SK-N-SH (cell line): Measurements from ENCODE around the gene SECISBP2L. TPM values are rescaled to one million over a fixed set of nuclear protein-coding genes. Genes with fewer than 3 reads are reported as not detected.

ENCODE experiments used
- CTCF ChIA-PET: fragments of 300-600, 350-600 bp; formaldehyde crosslinking; extraction: SDS; loops from one replicate; lab custom pipeline; 2021; lab: Yijun Ruan, JAX
- POLR2A ChIA-PET: fragments of 350-600 bp; sonication (Branson Sonifier 250); formaldehyde crosslinking; extraction: SDS; loops from one replicate; lab custom pipeline; 2020; ENCODE audit warnings: antibody characterized with exemption, inconsistent platforms; lab: Yijun Ruan, JAX
- DNase-seq: peaks from one replicate; pipeline ENCODE4 v3.0.0; 2012
- H2AFZ ChIP-seq: fragments of 200-600 bp; sonication (generic); 2 replicates; pipeline ENCODE4 v1.8.1; 2016; ENCODE audit warnings: antibody characterized with exemption, mild to moderate bottlenecking, low read depth
- H3F3A ChIP-seq: fragments of 200-600 bp; sonication (generic); replicated peaks from 2 replicates; pipeline ENCODE3; 2016; ENCODE audit warnings: antibody characterized with exemption, mild to moderate bottlenecking; ENCODE audit not compliant: insufficient read depth
- H3K27ac ChIP-seq, 2 experiments: fragments of 200-500 bp in 1 of 2; fragments of 200-600 bp in 1 of 2; sonication (Bioruptor generic) in 1 of 2; sonication (generic), shearing (Covaris generic) in 1 of 2; 2 replicates each; pipeline versions ENCODE4 v1.5.1 to v1.6.1; 2014 to 2016; ENCODE audit warnings: low read depth in 2 of 2, inconsistent platforms in 1 of 2, low read length in 1 of 2, mild to moderate bottlenecking in 1 of 2, mixed read lengths in 1 of 2
- H3K27me3 ChIP-seq: fragments of 200-600 bp; sonication (generic), shearing (Covaris generic); 2 replicates; pipeline ENCODE4 v1.6.1; 2016; ENCODE audit warnings: mixed run types; ENCODE audit not compliant: insufficient read depth
- H3K36me3 ChIP-seq, 2 experiments: fragments of 200-500 bp in 1 of 2; fragments of 200-600 bp in 1 of 2; sonication (Bioruptor generic) in 1 of 2; sonication (generic) in 1 of 2; replicated peaks in 1 of 2; 2 replicates each; pipeline versions ENCODE3 to v1.5.1; 2014 to 2016; ENCODE audit warnings: low read length in 1 of 2, mild to moderate bottlenecking in 1 of 2; ENCODE audit not compliant: insufficient read depth in 2 of 2, control insufficient read depth in 1 of 2
- H3K4me1 ChIP-seq, 2 experiments: fragments of 200-500 bp in 1 of 2; fragments of 200-600 bp in 1 of 2; sonication (Bioruptor generic) in 1 of 2; sonication (generic), shearing (Covaris generic) in 1 of 2; 2 replicates each; pipeline versions ENCODE4 v1.5.1 to v1.6.1; 2014 to 2016; ENCODE audit warnings: low read depth in 1 of 2, low read length in 1 of 2, mixed run types in 1 of 2; ENCODE audit not compliant: insufficient read depth in 2 of 2, control insufficient read depth in 1 of 2
- H3K4me2 ChIP-seq: fragments of 200-600 bp; sonication (generic), shearing (Covaris generic); 2 replicates; pipeline ENCODE4 v1.6.1; 2017; ENCODE audit warnings: mixed run types
- H3K4me3 ChIP-seq, 2 experiments: fragments of 200-500 bp in 1 of 2; fragments of 200-600 bp in 1 of 2; sonication (Bioruptor generic) in 1 of 2; sonication (generic), shearing (Covaris generic) in 1 of 2; 2 replicates each; pipeline versions ENCODE4 v1.5.1 to v1.8.1; 2014 to 2016; ENCODE audit warnings: low read depth in 2 of 2, inconsistent platforms in 1 of 2, low read length in 1 of 2, mild to moderate bottlenecking in 1 of 2, mixed read lengths in 1 of 2, moderate library complexity in 1 of 2
- H3K79me2 ChIP-seq: fragments of 200-600 bp; sonication (generic); 2 replicates; pipeline ENCODE4 v1.8.1; 2017; ENCODE audit warnings: mild to moderate bottlenecking; ENCODE audit not compliant: insufficient read depth
- H3K9ac ChIP-seq: fragments of 200-600 bp; sonication (generic); 2 replicates; pipeline ENCODE4 v1.6.1; 2017; ENCODE audit warnings: mixed run types
- H3K9me2 ChIP-seq: fragments of 200-600 bp; sonication (generic); 2 replicates; pipeline ENCODE4 v1.6.1; 2017; ENCODE audit warnings: mixed run types
- H3K9me3 ChIP-seq: fragments of 200-600 bp; sonication (generic); 2 replicates; pipeline ENCODE4 v1.6.1; 2017; ENCODE audit warnings: mixed run types, mild to moderate bottlenecking, moderate library complexity
- H4K20me1 ChIP-seq: fragments of 200-600 bp; sonication (generic); 2 replicates; pipeline ENCODE4 v1.6.1; 2017; ENCODE audit warnings: mild to moderate bottlenecking, mixed run types; ENCODE audit not compliant: insufficient read depth
- CHD2 ChIP-seq: fragments of 150-350 bp; IDR thresholded peaks from 2 replicates; pipeline ENCODE4 v1.6.1; 2018; ENCODE audit warnings: low read length; ENCODE audit not compliant: partially characterized antibody
- ELF1 ChIP-seq: IDR thresholded peaks from 2 replicates; pipeline ENCODE4 v1.4.0; 2012
- EP300 ChIP-seq, 2 experiments: IDR thresholded peaks; 2 replicates each; pipeline versions ENCODE4 v1.4.0 to v1.6.1; 2012; ENCODE audit warnings: borderline replicate concordance in 1 of 2, low read depth in 1 of 2, low read length in 1 of 2
- EZH2phosphoT487 ChIP-seq: fragments of 200-600 bp; sonication (generic); IDR thresholded peaks from 2 replicates; pipeline ENCODE4 v1.6.1; 2017; ENCODE audit warnings: low read depth, mixed run types, mild to moderate bottlenecking, antibody characterized with exemption, moderate library complexity, borderline replicate concordance
- FOSL2 ChIP-seq: IDR thresholded peaks from 2 replicates; pipeline ENCODE4 v1.4.0; 2012; ENCODE audit warnings: low read depth, mild to moderate bottlenecking, moderate library complexity, borderline replicate concordance
- FOXM1 ChIP-seq: IDR thresholded peaks from 2 replicates; pipeline ENCODE4 v1.4.0; 2012; ENCODE audit warnings: low read depth, mild to moderate bottlenecking
- GABPA ChIP-seq: IDR thresholded peaks from 2 replicates; pipeline ENCODE4 v1.4.0; 2012; ENCODE audit warnings: low read depth, mild to moderate bottlenecking
- GATA2 ChIP-seq: sonication (generic); formaldehyde crosslinking; IDR thresholded peaks from 2 replicates; pipeline ENCODE4 v1.5.0; 2020; ENCODE audit warnings: mild to moderate bottlenecking, missing genetic modification reagents
- IRF3 ChIP-seq: fragments of 150-350 bp; IDR thresholded peaks from 2 replicates; pipeline ENCODE4 v1.6.1; 2016; ENCODE audit warnings: mild to moderate bottlenecking, low read depth, low read length
- MEF2A ChIP-seq: IDR thresholded peaks from 2 replicates; pipeline ENCODE4 v1.4.0; 2012; ENCODE audit warnings: low read depth, borderline replicate concordance
- MXI1 ChIP-seq: IDR thresholded peaks from 2 replicates; pipeline ENCODE4 v1.6.1; 2012; ENCODE audit warnings: mild to moderate bottlenecking, low read depth, low read length, improper control_type of control experiment
- NRF1 ChIP-seq: IDR thresholded peaks from 2 replicates; pipeline ENCODE4 v1.6.1; 2012; ENCODE audit warnings: low read depth, mild to moderate bottlenecking, low read length
- PBX3 ChIP-seq: IDR thresholded peaks from 2 replicates; pipeline ENCODE4; 2012
- RAD21 ChIP-seq: IDR thresholded peaks from 2 replicates; pipeline ENCODE4 v1.6.1; 2012; ENCODE audit warnings: mild to moderate bottlenecking, low read length
- RCOR1 ChIP-seq: fragments of 150-350 bp; IDR thresholded peaks from 2 replicates; pipeline ENCODE4 v1.6.1; 2017; ENCODE audit warnings: antibody characterized with exemption, low read length
- REST ChIP-seq: IDR thresholded peaks from 2 replicates; pipeline ENCODE4 v1.6.1; 2012; ENCODE audit warnings: mild to moderate bottlenecking, low read depth, low read length, moderate library complexity
- RFX5 ChIP-seq: IDR thresholded peaks from 2 replicates; pipeline ENCODE4 v1.6.1; 2012; ENCODE audit warnings: mild to moderate bottlenecking, improper control_type of control experiment, low read length
- SIN3A ChIP-seq: IDR thresholded peaks from 2 replicates; pipeline ENCODE4 v1.6.1; 2012; ENCODE audit warnings: low read depth, mild to moderate bottlenecking, low read length, moderate library complexity, borderline replicate concordance
- SMC3 ChIP-seq: IDR thresholded peaks from 2 replicates; pipeline ENCODE4 v1.6.1; 2012; ENCODE audit warnings: low read depth, low read length, improper control_type of control experiment
- TCF12 ChIP-seq: IDR thresholded peaks from 2 replicates; pipeline ENCODE4 v1.4.0; 2012
- TEAD4 ChIP-seq: IDR thresholded peaks from 2 replicates; pipeline ENCODE4 v1.4.0; 2012; ENCODE audit warnings: mild to moderate bottlenecking, borderline replicate concordance; ENCODE audit not compliant: insufficient read depth
- USF2 ChIP-seq: fragments of 150-350 bp; IDR thresholded peaks from 2 replicates; pipeline ENCODE4 v1.6.1; 2017; ENCODE audit warnings: antibody characterized with exemption, low read length, low read depth, borderline replicate concordance
- YY1 ChIP-seq: IDR thresholded peaks from 2 replicates; pipeline ENCODE4 v1.4.0; 2012; ENCODE audit warnings: low read depth, mild to moderate bottlenecking
- ZBTB33 ChIP-seq: IDR thresholded peaks from 2 replicates; pipeline ENCODE4 v1.4.0; 2012; ENCODE audit warnings: low read depth, borderline replicate concordance
- WGBS: methylation state at CpG from one replicate; pipeline ENCODE4 v1.1.6; 2017; ENCODE audit warnings: low lambda C conversion rate; 5-methylcytosine and 5-hydroxymethylcytosine counted together
- polyA plus RNA-seq, 3 experiments: library from polyadenylated mRNA; depleted of rRNA; stranded (reverse); fragments of >200 nt; gene quantifications; 2 replicates each; pipeline ENCODE4 v1.2.3, GENCODE V29; 2012
- TF ChIP-seq, protein P1 (sequence below): IDR thresholded peaks from 2 replicates; pipeline ENCODE4 v1.4.0; 2012; ENCODE audit warnings: low read depth, borderline replicate concordance

SECISBP2L gene
- polyA plus RNA-seq, 1 of the 3 experiments (the other 2 are of a cell fraction) = 6.0 TPM

- H3K9ac ChIP-seq = peak overlapping the region; percentile 55; the same call in 1 of the 2 replicates
- no peaks in the 10 kb centered on the region for H3K36me3 ChIP-seq
- ChIA-PET POLR2A (no interaction called here), CTCF (interaction anchor here (1.1 to 1.5 kb wide), 2 partner anchors 35 to 79 kb away, joined by 3 read pairs; no protein-coding TSS in a partner anchor)
- H3K4me1 ChIP-seq = peaks cover 0 to 50% of the 10 kb centered on the region in 2 experiments; a peak in 2 of 4 replicates
- H2AFZ ChIP-seq = no peak overlapping the region
- DNase-seq = no peak
- H3K4me2 ChIP-seq = peak overlapping the region; percentile 53
- H3F3A ChIP-seq = peaks cover 37% of the 10 kb centered on the region
- no peaks in the 10 kb centered on the region for H3K9me3 ChIP-seq
- H3K9me2 ChIP-seq = no peaks in the 10 kb centered on the region
- WGBS = 50% methylated on average over 6 of the region's 6 CpGs
- peak overlapping the region in 1 of 2 experiments; percentile 96; a peak in 2 of 4 replicates for H3K27ac ChIP-seq
- no peak overlapping the region for H3K4me3 ChIP-seq
- H3K79me2 ChIP-seq = no peaks in the 10 kb centered on the region
- no peaks in the 10 kb centered on the region for H3K27me3 ChIP-seq
- H4K20me1 ChIP-seq = no peaks in the 10 kb centered on the region
- no peak for TF ChIP-seq SIN3A
- no peak for TF ChIP-seq NRF1
- TF ChIP-seq TEAD4 = no peak
- TF ChIP-seq FOXM1 = no peak
- TF ChIP-seq, protein P1, sequence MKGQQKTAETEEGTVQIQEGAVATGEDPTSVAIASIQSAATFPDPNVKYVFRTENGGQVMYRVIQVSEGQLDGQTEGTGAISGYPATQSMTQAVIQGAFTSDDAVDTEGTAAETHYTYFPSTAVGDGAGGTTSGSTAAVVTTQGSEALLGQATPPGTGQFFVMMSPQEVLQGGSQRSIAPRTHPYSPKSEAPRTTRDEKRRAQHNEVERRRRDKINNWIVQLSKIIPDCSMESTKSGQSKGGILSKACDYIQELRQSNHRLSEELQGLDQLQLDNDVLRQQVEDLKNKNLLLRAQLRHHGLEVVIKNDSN = peak; percentile 49; the same call in 1 of the 2 replicates
- TF ChIP-seq EZH2phosphoT487 = no peak
- TF ChIP-seq REST = no peak
- TF ChIP-seq RCOR1 = no peak
- TF ChIP-seq PBX3 = peak; percentile 78
- peak in 1 of 2 experiments; percentile 79; a peak in 2 of 4 replicates for TF ChIP-seq EP300 (IDR thresholded peaks at IDR 0.05; ENCODE audit: borderline replicate concordance in 1 of 2, low read depth in 1 of 2, low read length in 1 of 2)
- TF ChIP-seq RFX5 = no peak
- TF ChIP-seq CHD2 = no peak
- TF ChIP-seq ZBTB33 = 0 out of 2 replicates have a peak, but pooled peaks have one; percentile 48
- TF ChIP-seq RAD21 = no peak
- TF ChIP-seq MEF2A = no peak
- no peak for TF ChIP-seq GATA2 (CRISPR knock-in tag)
- no peak for TF ChIP-seq YY1
- TF ChIP-seq SMC3 = no peak
- no peak for TF ChIP-seq GABPA
- peak; percentile 87 for TF ChIP-seq TCF12
- TF ChIP-seq USF2 = no peak
- TF ChIP-seq FOSL2 = peak; percentile 95
- no peak for TF ChIP-seq MXI1
- TF ChIP-seq IRF3 = no peak
- no peak for TF ChIP-seq ELF1
These were observed 105.7 kb downstream of the SECISBP2L start for GRCh38 chr15:48940508-48940907.
